Measurements from ENCODE around the gene SOBP.

The SOBP gene

GRCh38 chr6:107523054-107523791 lies 33.3 kb downstream of the SOBP start:
- Histone ChIP-seq H3K27me3 (ENCODE audit: control insufficient read depth, insufficient read depth, low read length) (no peaks in the 10 kb centered on the region), H3K9me3 (ENCODE audit: control insufficient read depth, insufficient read depth, low read length) (no peaks in the 10 kb centered on the region), H3K27ac (ENCODE audit: low read length) (no peak overlapping the region), H3K36me3 (ENCODE audit: control insufficient read depth, insufficient read depth, low read length) (no peaks in the 10 kb centered on the region), H3K4me3 (ENCODE audit: low read length) (no peak overlapping the region), H3K4me1 (ENCODE audit: control insufficient read depth, insufficient read depth, low read length) (no peaks in the 10 kb centered on the region)
- no peak for DNase-seq (ENCODE audit: low read depth, low spot score)
- no CpG with 5 or more reads among the region's 5 CpGs for WGBS (ENCODE audit: insufficient coverage, insufficient read length)

- no CpG with 5 or more reads among the region's 2 CpGs for WGBS (ENCODE audit: insufficient coverage, insufficient read length)
- no peak overlapping the region for H3K4me3 ChIP-seq (ENCODE audit: low read length)
- H3K27ac ChIP-seq (ENCODE audit: low read length), result no peak overlapping the region
- no peaks in the 10 kb centered on the region for H3K36me3 ChIP-seq (ENCODE audit: control insufficient read depth, insufficient read depth, low read length)
- no peaks in the 10 kb centered on the region for H3K27me3 ChIP-seq (ENCODE audit: control insufficient read depth, insufficient read depth, low read length)
- DNase-seq (ENCODE audit: low read depth, low spot score), result no peak
- H3K4me1 ChIP-seq (ENCODE audit: control insufficient read depth, insufficient read depth, low read length), result no peaks in the 10 kb centered on the region
- H3K9me3 ChIP-seq (ENCODE audit: control insufficient read depth, insufficient read depth, low read length), result no peaks in the 10 kb centered on the region
Measured at GRCh38 chr6:107523794-107524193, 33.9 kb downstream of the SOBP start.

GRCh38 chr6:107524626-107525025 lies 34.7 kb downstream of the SOBP start:
- no peak for DNase-seq (ENCODE audit: low read depth, low spot score)
- Histone ChIP-seq H3K4me1 (ENCODE audit: control insufficient read depth, insufficient read depth, low read length) (no peaks in the 10 kb centered on the region), H3K27ac (ENCODE audit: low read length) (no peak overlapping the region), H3K27me3 (ENCODE audit: control insufficient read depth, insufficient read depth, low read length) (no peaks in the 10 kb centered on the region), H3K36me3 (ENCODE audit: control insufficient read depth, insufficient read depth, low read length) (no peaks in the 10 kb centered on the region), H3K4me3 (ENCODE audit: low read length) (no peak overlapping the region), H3K9me3 (ENCODE audit: control insufficient read depth, insufficient read depth, low read length) (no peaks in the 10 kb centered on the region)
- WGBS (ENCODE audit: insufficient coverage, insufficient read length), result no CpG with 5 or more reads among the region's 3 CpGs

GRCh38 chr6:107531868-107532267 lies 42.0 kb downstream of the SOBP start:
- Histone ChIP-seq H3K4me1 (ENCODE audit: control insufficient read depth, insufficient read depth, low read length) (peaks cover 3% of the 10 kb centered on the region; the same call in 1 of the 2 replicates), H3K4me3 (ENCODE audit: low read length) (no peak overlapping the region), H3K27ac (ENCODE audit: low read length) (no peak overlapping the region), H3K9me3 (ENCODE audit: control insufficient read depth, insufficient read depth, low read length) (no peaks in the 10 kb centered on the region), H3K27me3 (ENCODE audit: control insufficient read depth, insufficient read depth, low read length) (no peaks in the 10 kb centered on the region), H3K36me3 (ENCODE audit: control insufficient read depth, insufficient read depth, low read length) (no peaks in the 10 kb centered on the region)
- WGBS (ENCODE audit: insufficient coverage, insufficient read length), result no CpG with 5 or more reads among the region's 2 CpGs
- no peak for DNase-seq (ENCODE audit: low read depth, low spot score)

GRCh38 chr6:107532706-107533105 lies 42.8 kb downstream of the SOBP start:
- Histone ChIP-seq H3K36me3 (ENCODE audit: control insufficient read depth, insufficient read depth, low read length) (no peaks in the 10 kb centered on the region), H3K27ac (ENCODE audit: low read length) (no peak overlapping the region), H3K27me3 (ENCODE audit: control insufficient read depth, insufficient read depth, low read length) (no peaks in the 10 kb centered on the region), H3K9me3 (ENCODE audit: control insufficient read depth, insufficient read depth, low read length) (no peaks in the 10 kb centered on the region), H3K4me1 (ENCODE audit: control insufficient read depth, insufficient read depth, low read length) (peaks cover 3% of the 10 kb centered on the region; the same call in 1 of the 2 replicates), H3K4me3 (ENCODE audit: low read length) (no peak overlapping the region)
- no CpG with 5 or more reads among the region's 6 CpGs for WGBS (ENCODE audit: insufficient coverage, insufficient read length)
- DNase-seq (ENCODE audit: low read depth, low spot score), result no peak

- no peaks in the 10 kb centered on the region for H3K27me3 ChIP-seq (ENCODE audit: control insufficient read depth, insufficient read depth, low read length)
- no peaks in the 10 kb centered on the region for H3K36me3 ChIP-seq (ENCODE audit: control insufficient read depth, insufficient read depth, low read length)
- peaks cover 3% of the 10 kb centered on the region; the same call in 1 of the 2 replicates for H3K4me1 ChIP-seq (ENCODE audit: control insufficient read depth, insufficient read depth, low read length)
- no peaks in the 10 kb centered on the region for H3K9me3 ChIP-seq (ENCODE audit: control insufficient read depth, insufficient read depth, low read length)
- DNase-seq (ENCODE audit: low read depth, low spot score), result no peak
- WGBS (ENCODE audit: insufficient coverage, insufficient read length), result no CpG with 5 or more reads among the region's 11 CpGs
- no peak overlapping the region for H3K4me3 ChIP-seq (ENCODE audit: low read length)
- no peak overlapping the region for H3K27ac ChIP-seq (ENCODE audit: low read length)
Measured at GRCh38 chr6:107533415-107534059, 43.6 kb downstream of the SOBP start.

GRCh38 chr6:107534571-107535141 lies 44.7 kb downstream of the SOBP start:
- DNase-seq (ENCODE audit: low read depth, low spot score), result no peak
- Histone ChIP-seq H3K36me3 (ENCODE audit: control insufficient read depth, insufficient read depth, low read length) (no peaks in the 10 kb centered on the region), H3K27me3 (ENCODE audit: control insufficient read depth, insufficient read depth, low read length) (no peaks in the 10 kb centered on the region), H3K4me1 (ENCODE audit: control insufficient read depth, insufficient read depth, low read length) (peaks cover 3% of the 10 kb centered on the region; the same call in 1 of the 2 replicates), H3K27ac (ENCODE audit: low read length) (no peak overlapping the region), H3K4me3 (ENCODE audit: low read length) (no peak overlapping the region), H3K9me3 (ENCODE audit: control insufficient read depth, insufficient read depth, low read length) (no peaks in the 10 kb centered on the region)
- WGBS (ENCODE audit: insufficient coverage, insufficient read length), result no CpG with 5 or more reads among the region's 5 CpGs

- H3K36me3 ChIP-seq (ENCODE audit: control insufficient read depth, insufficient read depth, low read length), result no peaks in the 10 kb centered on the region
- no peak overlapping the region for H3K27ac ChIP-seq (ENCODE audit: low read length)
- no peak for DNase-seq (ENCODE audit: low read depth, low spot score)
- WGBS (ENCODE audit: insufficient coverage, insufficient read length), result no CpG with 5 or more reads among the region's 1 CpG
- H3K27me3 ChIP-seq (ENCODE audit: control insufficient read depth, insufficient read depth, low read length), result no peaks in the 10 kb centered on the region
- no peak overlapping the region for H3K4me3 ChIP-seq (ENCODE audit: low read length)
- H3K9me3 ChIP-seq (ENCODE audit: control insufficient read depth, insufficient read depth, low read length), result no peaks in the 10 kb centered on the region
- peaks cover 3% of the 10 kb centered on the region; the same call in 1 of the 2 replicates for H3K4me1 ChIP-seq (ENCODE audit: control insufficient read depth, insufficient read depth, low read length)
Measured at GRCh38 chr6:107535626-107536025, 45.7 kb downstream of the SOBP start.

GRCh38 chr6:107536180-107536961 lies 46.5 kb downstream of the SOBP start:
- H3K27me3 ChIP-seq (ENCODE audit: control insufficient read depth, insufficient read depth, low read length), result no peaks in the 10 kb centered on the region
- no peak for DNase-seq (ENCODE audit: low read depth, low spot score)
- no peaks in the 10 kb centered on the region for H3K36me3 ChIP-seq (ENCODE audit: control insufficient read depth, insufficient read depth, low read length)
- H3K9me3 ChIP-seq (ENCODE audit: control insufficient read depth, insufficient read depth, low read length), result no peaks in the 10 kb centered on the region
- no peak overlapping the region for H3K27ac ChIP-seq (ENCODE audit: low read length)
- H3K4me3 ChIP-seq (ENCODE audit: low read length), result no peak overlapping the region
- WGBS (ENCODE audit: insufficient coverage, insufficient read length), result no CpG with 5 or more reads among the region's 6 CpGs
- H3K4me1 ChIP-seq (ENCODE audit: control insufficient read depth, insufficient read depth, low read length), result peaks cover 3% of the 10 kb centered on the region; the same call in 1 of the 2 replicates

- H3K4me3 ChIP-seq (ENCODE audit: low read length), result no peak overlapping the region
- no peaks in the 10 kb centered on the region for H3K9me3 ChIP-seq (ENCODE audit: control insufficient read depth, insufficient read depth, low read length)
- no peaks in the 10 kb centered on the region for H3K36me3 ChIP-seq (ENCODE audit: control insufficient read depth, insufficient read depth, low read length)
- DNase-seq (ENCODE audit: low read depth, low spot score), result no peak
- no CpG with 5 or more reads among the region's 3 CpGs for WGBS (ENCODE audit: insufficient coverage, insufficient read length)
- no peak overlapping the region for H3K27ac ChIP-seq (ENCODE audit: low read length)
- H3K27me3 ChIP-seq (ENCODE audit: control insufficient read depth, insufficient read depth, low read length), result no peaks in the 10 kb centered on the region
- H3K4me1 ChIP-seq (ENCODE audit: control insufficient read depth, insufficient read depth, low read length), result peaks cover 3% of the 10 kb centered on the region; the same call in 1 of the 2 replicates
Measured at GRCh38 chr6:107537559-107537958, 47.6 kb downstream of the SOBP start.

Data from iPS DF 6.9 (cell line).